B cell (primary cell): Measurements from ENCODE around the gene PPFIA1. TPM values are rescaled to one million over a fixed set of nuclear protein-coding genes. Genes with fewer than 3 reads are reported as not detected.

Experiments
- ATAC-seq: fragments of 200-7000 bp; cut with Tn5 transposase; one replicate; pipeline ENCODE4 v1.10.0; 2021; ENCODE audit warnings: low read depth, mild to moderate bottlenecking, moderate number of reproducible peaks, moderate library complexity
- CTCF ChIA-PET: fragments of 350-600 bp; sonication (Branson Sonifier 250); formaldehyde crosslinking; loops from one replicate; lab custom pipeline; 2021; ENCODE audit warnings: antibody characterized with exemption, inconsistent platforms; lab: Charles Lee
- POLR2A ChIA-PET: fragments of 350-600 bp; sonication (Branson Sonifier 250); formaldehyde crosslinking; loops from one replicate; lab custom pipeline; 2021; ENCODE audit warnings: antibody characterized with exemption; lab: Charles Lee
- DNase-seq: peaks from one replicate; pipeline ENCODE4 v3.0.0; 2013
- H2AFZ ChIP-seq: 2 replicates; pipeline ENCODE4 v1.6.1; 2012; ENCODE audit warnings: mild to moderate bottlenecking, low read depth, low read length; ENCODE audit not compliant: insufficient read depth, poor library complexity, severe bottlenecking
- H3K27ac ChIP-seq, 2 donors: 1 replicate in 1 of 2; 2 replicates in 1 of 2; pipeline ENCODE4 v1.5.1; 2012 to 2013; ENCODE audit warnings: low read length in 2 of 2, mild to moderate bottlenecking in 2 of 2, moderate library complexity in 1 of 2
- H3K27me3 ChIP-seq, 4 experiments: fragments of 200-600 bp in 1 of 4; sonication (generic) in 1 of 4; replicated peaks in 1 of 4; 1 replicate in 2 of 4; 2 replicates in 2 of 4; pipeline versions ENCODE4 v1.6.1 to v1.7.0; 2013 to 2016; ENCODE audit warnings: low read length in 3 of 4, mild to moderate bottlenecking in 2 of 4, mixed read lengths in 1 of 4, moderate library complexity in 1 of 4; ENCODE audit not compliant: insufficient read depth in 4 of 4, control insufficient read depth in 3 of 4; ENCODE audit errors: control extremely low read depth in 1 of 4
- H3K36me3 ChIP-seq, 2 experiments: replicated peaks in 1 of 2; 1 replicate in 1 of 2; 2 replicates in 1 of 2; pipeline versions ENCODE4 v1.6.1 to v1.7.1; 2013; ENCODE audit warnings: low read length in 1 of 2; ENCODE audit not compliant: insufficient read depth in 2 of 2, control insufficient read depth in 1 of 2; ENCODE audit errors: control extremely low read depth in 1 of 2, extremely low read depth in 1 of 2
- H3K4me1 ChIP-seq, 2 donors: fragments of 200-600 bp in 1 of 2; sonication (generic) in 1 of 2; 1 replicate in 1 of 2; 2 replicates in 1 of 2; pipeline versions ENCODE4 v1.5.1 to v1.6.1; 2013 to 2017; ENCODE audit warnings: low read length in 2 of 2; ENCODE audit not compliant: control insufficient read depth in 2 of 2, insufficient read depth in 2 of 2
- H3K4me2 ChIP-seq: replicated peaks from 2 replicates; pipeline ENCODE3; 2012; ENCODE audit warnings: mild to moderate bottlenecking, low read depth, low read length; ENCODE audit not compliant: poor library complexity, severe bottlenecking
- H3K4me3 ChIP-seq, 5 experiments: fragments of 200-600 bp in 1 of 5; sonication (generic) in 1 of 5; 1 replicate in 3 of 5; 2 replicates in 2 of 5; pipeline versions ENCODE4 v1.5.1 to v1.7.0; 2011 to 2016; ENCODE audit warnings: low read length in 4 of 5, mild to moderate bottlenecking in 4 of 5, low read depth in 2 of 5, control low read depth in 1 of 5, moderate library complexity in 1 of 5; ENCODE audit not compliant: insufficient read depth in 1 of 5; ENCODE audit errors: control extremely low read depth in 1 of 5, extremely low read depth in 1 of 5
- H3K79me2 ChIP-seq: fragments of 200-600 bp; sonication (generic); one replicate; pipeline ENCODE4 v1.6.0; 2016; ENCODE audit warnings: low read length; ENCODE audit not compliant: control insufficient read depth, insufficient read depth
- H3K9ac ChIP-seq: fragments of 200-600 bp; sonication (generic); 2 replicates; pipeline ENCODE4 v1.6.1; 2017; ENCODE audit warnings: mild to moderate bottlenecking, low read length, moderate library complexity
- H3K9me3 ChIP-seq, 3 donors: one replicate each; pipeline versions ENCODE4 v1.6.1 to v1.7.1; 2013; ENCODE audit warnings: low read length in 2 of 3; ENCODE audit not compliant: control insufficient read depth in 2 of 3, insufficient read depth in 1 of 3; ENCODE audit errors: control extremely low read depth in 1 of 3
- H4K20me1 ChIP-seq: 2 replicates; pipeline ENCODE4 v1.6.0; 2012; ENCODE audit warnings: mild to moderate bottlenecking, low read length; ENCODE audit not compliant: insufficient read depth, control insufficient read depth, poor library complexity, severe bottlenecking
- H3K27ac Mint-ChIP-seq: one replicate; pipeline ENCODE4 v1.8.0; 2021; ENCODE audit warnings: mixed read lengths
- H3K27me3 Mint-ChIP-seq: one replicate; pipeline ENCODE4 v1.8.0; 2021; ENCODE audit warnings: mixed read lengths
- H3K4me1 Mint-ChIP-seq: one replicate; pipeline ENCODE4 v1.8.0; 2021; ENCODE audit warnings: mixed read lengths
- H3K4me3 Mint-ChIP-seq: one replicate; pipeline ENCODE4 v1.8.0; 2021; ENCODE audit warnings: mixed read lengths
- H3K9me3 Mint-ChIP-seq: one replicate; pipeline ENCODE4 v1.8.0; 2022; ENCODE audit warnings: mixed read lengths; ENCODE audit not compliant: insufficient read depth
- EZH2 ChIP-seq: IDR thresholded peaks from 2 replicates; pipeline ENCODE4 v1.6.1; 2012; ENCODE audit warnings: borderline replicate concordance, low read depth, mild to moderate bottlenecking, moderate library complexity, low read length; ENCODE audit not compliant: insufficient read depth, poor library complexity, severe bottlenecking
- WGBS: methylation state at CpG from one replicate; pipeline ENCODE4 v1.1.5; 2013; ENCODE audit warnings: missing lambda C conversion rate; ENCODE audit not compliant: insufficient coverage; 5-methylcytosine and 5-hydroxymethylcytosine counted together
- intact Hi-C: fragments of 100-400 bp; cut with micrococcal nuclease; formaldehyde crosslinking; loops from one replicate; pipeline ENCODE4 v1.10.0; 2022
- polyA plus RNA-seq: library from polyadenylated mRNA; depleted of rRNA; stranded (reverse); fragments of >200 nt; gene quantifications from 2 replicates; pipeline ENCODE4 v1.2.3, GENCODE V29; 2012
- total RNA-seq, 2 donors: library from RNA; stranded (reverse); fragments of 120-200 nt in 1 of 2; gene quantifications; 1 replicate in 1 of 2; 2 replicates in 1 of 2; pipeline versions ENCODE4 v1.2.3 to v1.2.4, GENCODE V29; 2013 to 2022
- TF ChIP-seq, protein P1 (sequence below): fragments of 200-600 bp; IDR thresholded peaks from one replicate; pipeline ENCODE4 v1.8.0; 2022; ENCODE audit warnings: antibody characterized with exemption, mild to moderate bottlenecking

The PPFIA1 gene
- total and polyA plus RNA-seq, 2 donors (not counting 1 experiment from before 2014, with no cell fraction given), result 21.8 to 70.4 TPM

DNA sequence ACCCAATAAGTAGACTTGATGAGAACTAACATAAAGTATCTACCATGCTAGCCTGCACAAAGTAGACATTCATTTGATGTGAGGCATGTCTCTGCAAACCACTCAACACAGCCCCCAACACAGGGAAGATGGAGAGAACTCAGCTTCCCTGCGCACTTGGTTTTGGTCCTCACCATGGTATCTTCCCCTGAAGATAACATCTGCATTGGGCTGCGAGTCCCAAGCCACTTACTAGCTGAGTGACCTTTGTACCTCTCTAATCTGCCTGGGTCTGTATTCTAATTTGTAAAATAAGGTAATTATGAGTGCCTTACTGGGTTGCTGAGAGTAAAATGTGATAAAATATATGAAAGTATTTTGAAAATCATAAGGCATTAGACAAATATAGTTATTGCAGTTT, 30.7 kb downstream of the PPFIA1 start:
- Histone ChIP-seq H3K27ac (no peak overlapping the region), H3K79me2 (peaks cover 62% of the 10 kb centered on the region), H4K20me1 (peaks cover 55% of the 10 kb centered on the region), H3K9me3 (no peaks in the 10 kb centered on the region), H3K9ac (no peak overlapping the region), H3K36me3 (peaks cover 0 to 13% of the 10 kb centered on the region in 2 experiments), H3K4me3 (no peak overlapping the region), H3K4me2 (no peak overlapping the region), H3K4me1 (no peaks in the 10 kb centered on the region), H3K27me3 (no peaks in the 10 kb centered on the region), H2AFZ (no peak overlapping the region)
- no peak overlapping the region for H3K4me3 Mint-ChIP-seq
- H3K9me3 Mint-ChIP-seq, result no peaks in the 10 kb centered on the region
- no peaks in the 10 kb centered on the region for H3K27me3 Mint-ChIP-seq
- POLR2A ChIA-PET, result no interaction called here
- no peak overlapping the region for H3K27ac Mint-ChIP-seq
- WGBS, result no CpG with 5 or more reads among the region's 2 CpGs
- no peak for TF ChIP-seq EZH2
- TF ChIP-seq, protein P1, sequence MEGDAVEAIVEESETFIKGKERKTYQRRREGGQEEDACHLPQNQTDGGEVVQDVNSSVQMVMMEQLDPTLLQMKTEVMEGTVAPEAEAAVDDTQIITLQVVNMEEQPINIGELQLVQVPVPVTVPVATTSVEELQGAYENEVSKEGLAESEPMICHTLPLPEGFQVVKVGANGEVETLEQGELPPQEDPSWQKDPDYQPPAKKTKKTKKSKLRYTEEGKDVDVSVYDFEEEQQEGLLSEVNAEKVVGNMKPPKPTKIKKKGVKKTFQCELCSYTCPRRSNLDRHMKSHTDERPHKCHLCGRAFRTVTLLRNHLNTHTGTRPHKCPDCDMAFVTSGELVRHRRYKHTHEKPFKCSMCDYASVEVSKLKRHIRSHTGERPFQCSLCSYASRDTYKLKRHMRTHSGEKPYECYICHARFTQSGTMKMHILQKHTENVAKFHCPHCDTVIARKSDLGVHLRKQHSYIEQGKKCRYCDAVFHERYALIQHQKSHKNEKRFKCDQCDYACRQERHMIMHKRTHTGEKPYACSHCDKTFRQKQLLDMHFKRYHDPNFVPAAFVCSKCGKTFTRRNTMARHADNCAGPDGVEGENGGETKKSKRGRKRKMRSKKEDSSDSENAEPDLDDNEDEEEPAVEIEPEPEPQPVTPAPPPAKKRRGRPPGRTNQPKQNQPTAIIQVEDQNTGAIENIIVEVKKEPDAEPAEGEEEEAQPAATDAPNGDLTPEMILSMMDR, result no peak
- DNase-seq, result no peak
- CTCF ChIA-PET, result no interaction called here
- no peaks in the 10 kb centered on the region for H3K4me1 Mint-ChIP-seq
- no peak for ATAC-seq
- intact Hi-C loops, result no loop called here

DNA sequence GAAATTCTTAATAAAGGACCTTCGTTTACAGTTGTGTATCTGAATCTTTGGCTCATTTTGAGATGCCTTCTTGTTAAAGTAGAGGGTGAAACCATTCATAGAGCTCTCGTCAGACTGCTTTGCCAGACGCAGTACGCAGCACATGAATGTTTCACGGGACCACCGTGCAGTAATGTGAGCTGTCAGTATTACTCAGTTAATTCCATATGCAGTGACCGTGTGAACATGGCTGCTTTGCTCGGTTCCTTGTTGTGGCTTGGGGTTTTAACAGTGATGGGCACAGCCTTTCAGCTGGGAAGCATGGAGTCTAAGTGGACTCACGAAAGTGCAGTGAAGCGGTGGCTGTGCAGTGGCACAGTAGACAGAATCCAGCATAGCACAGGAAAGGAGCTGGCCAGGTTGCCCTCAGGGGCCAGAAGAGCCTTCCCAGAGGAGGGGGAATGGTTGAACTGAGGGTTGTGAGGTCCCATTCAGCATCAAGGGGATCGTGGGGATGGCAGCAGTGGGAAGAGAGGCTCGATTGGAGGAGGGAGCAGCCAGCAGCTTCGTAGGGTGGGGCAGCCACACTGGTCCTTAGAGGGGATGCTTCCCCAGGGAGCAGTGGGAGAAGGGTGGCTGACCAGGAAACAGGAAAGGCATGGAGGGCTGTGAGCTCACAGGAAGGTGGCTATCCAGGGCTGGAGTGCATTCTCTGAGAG, 31.4 kb downstream of the PPFIA1 start:
- no peak for TF ChIP-seq EZH2
- TF ChIP-seq, protein P1, result no peak
- POLR2A ChIA-PET, result no interaction called here
- ATAC-seq (no peak), DNase-seq (no peak)
- intact Hi-C loops, result no loop called here
- H3K27me3 ChIP-seq, result no peaks in the 10 kb centered on the region
- H2AFZ ChIP-seq, result no peak overlapping the region
- peaks cover 0 to 16% of the 10 kb centered on the region in 2 experiments for H3K36me3 ChIP-seq
- H3K79me2 ChIP-seq, result peaks cover 59% of the 10 kb centered on the region
- no peak overlapping the region for H3K27ac ChIP-seq
- no peaks in the 10 kb centered on the region for H3K9me3 Mint-ChIP-seq
- H3K4me1 ChIP-seq, result no peaks in the 10 kb centered on the region
- no peaks in the 10 kb centered on the region for H3K27me3 Mint-ChIP-seq
- H3K9me3 ChIP-seq, result no peaks in the 10 kb centered on the region
- no peak overlapping the region for H3K27ac Mint-ChIP-seq
- 93% methylated on average over 13 of the region's 13 CpGs for WGBS
- CTCF ChIA-PET, result no interaction called here
- no peaks in the 10 kb centered on the region for H3K4me1 Mint-ChIP-seq
- H3K4me3 ChIP-seq, result no peak overlapping the region
- H3K4me2 ChIP-seq, result no peak overlapping the region
- H4K20me1 ChIP-seq, result peaks cover 55% of the 10 kb centered on the region
- no peak overlapping the region for H3K9ac ChIP-seq
- H3K4me3 Mint-ChIP-seq, result no peak overlapping the region
